ENCODE data around the gene PRKCQ. TPM values are rescaled to one million over a fixed set of nuclear protein-coding genes. Genes with fewer than 3 reads are reported as not detected.

Gene PRKCQ
- total RNA-seq, 3 donors from 2014 or later, result 0.64 to 1.8 (median 0.98) TPM

DNA sequence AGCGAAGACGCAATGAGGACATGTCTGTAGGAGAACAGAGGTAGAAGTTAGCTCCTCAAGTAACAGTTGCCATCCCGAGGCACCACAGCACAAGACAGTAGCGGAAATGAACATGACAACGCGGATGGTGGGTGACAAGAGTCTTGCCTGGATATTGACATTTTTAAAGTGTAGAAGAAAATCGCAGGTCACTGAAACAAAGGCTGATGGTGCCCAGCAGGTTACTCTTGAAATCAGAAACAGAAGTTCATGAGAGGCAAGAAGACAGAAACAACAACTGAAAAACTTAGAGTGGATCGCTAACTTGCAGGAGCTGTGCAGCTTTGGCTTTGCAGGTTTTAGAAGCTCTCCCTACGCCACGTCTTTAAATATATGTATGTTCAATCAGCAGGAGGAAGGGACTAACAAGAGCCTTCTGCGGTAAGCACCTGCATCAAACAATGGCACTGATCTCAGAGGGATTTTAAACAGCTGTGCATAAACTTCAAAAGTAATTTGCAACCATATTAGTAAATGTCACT, 1.8 kb downstream of the PRKCQ start:
- peaks cover 0 to 10% of the 10 kb centered on the region in 2 donors for H3K27me3 ChIP-seq
- no peak overlapping the region for H3K27ac ChIP-seq
- DNase-seq (ENCODE audit: low spot score in 2 of 2), result no peak
- TF ChIP-seq POLR2A (IDR thresholded peaks at IDR 0.05), result no peak
- TF ChIP-seq, protein P1, sequence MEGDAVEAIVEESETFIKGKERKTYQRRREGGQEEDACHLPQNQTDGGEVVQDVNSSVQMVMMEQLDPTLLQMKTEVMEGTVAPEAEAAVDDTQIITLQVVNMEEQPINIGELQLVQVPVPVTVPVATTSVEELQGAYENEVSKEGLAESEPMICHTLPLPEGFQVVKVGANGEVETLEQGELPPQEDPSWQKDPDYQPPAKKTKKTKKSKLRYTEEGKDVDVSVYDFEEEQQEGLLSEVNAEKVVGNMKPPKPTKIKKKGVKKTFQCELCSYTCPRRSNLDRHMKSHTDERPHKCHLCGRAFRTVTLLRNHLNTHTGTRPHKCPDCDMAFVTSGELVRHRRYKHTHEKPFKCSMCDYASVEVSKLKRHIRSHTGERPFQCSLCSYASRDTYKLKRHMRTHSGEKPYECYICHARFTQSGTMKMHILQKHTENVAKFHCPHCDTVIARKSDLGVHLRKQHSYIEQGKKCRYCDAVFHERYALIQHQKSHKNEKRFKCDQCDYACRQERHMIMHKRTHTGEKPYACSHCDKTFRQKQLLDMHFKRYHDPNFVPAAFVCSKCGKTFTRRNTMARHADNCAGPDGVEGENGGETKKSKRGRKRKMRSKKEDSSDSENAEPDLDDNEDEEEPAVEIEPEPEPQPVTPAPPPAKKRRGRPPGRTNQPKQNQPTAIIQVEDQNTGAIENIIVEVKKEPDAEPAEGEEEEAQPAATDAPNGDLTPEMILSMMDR (IDR thresholded peaks at IDR 0.05), result no peak
- no peak for TF ChIP-seq POLR2AphosphoS5 (IDR thresholded peaks at IDR 0.05)
- no peak overlapping the region for H3K4me3 ChIP-seq
- intact Hi-C loops (cut with DNase I; ENCODE audit: low total_unique reads), result no loop called here
- H3K4me1 ChIP-seq, result no peaks in the 10 kb centered on the region
- H3K36me3 ChIP-seq, result no peaks in the 10 kb centered on the region
- no peaks in the 10 kb centered on the region for H3K9me3 ChIP-seq

DNA sequence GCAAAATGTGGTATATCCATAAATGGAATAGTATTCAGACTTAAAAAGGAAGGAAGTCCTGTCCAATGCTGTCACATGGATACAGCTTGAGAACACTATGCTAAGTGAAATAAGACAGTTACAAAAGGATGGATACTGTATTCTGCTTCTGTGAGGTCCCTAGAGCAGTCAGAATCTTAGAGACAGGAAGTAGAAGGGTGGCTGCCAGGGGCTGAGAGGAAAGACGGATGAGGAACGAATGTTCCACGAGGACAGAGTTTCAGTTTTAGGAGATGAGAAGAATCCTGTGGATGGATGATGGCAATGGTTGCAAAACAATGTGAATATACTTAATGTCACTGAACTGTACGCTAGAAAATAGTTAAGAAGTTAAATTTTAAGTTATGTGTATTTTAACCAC, 3.8 kb downstream of the PRKCQ start:
- no peak for DNase-seq (ENCODE audit: low spot score in 2 of 2)
- no peaks in the 10 kb centered on the region for H3K36me3 ChIP-seq
- H3K27me3 ChIP-seq, result peaks cover 0 to 10% of the 10 kb centered on the region in 2 donors
- intact Hi-C loops (cut with DNase I; ENCODE audit: low total_unique reads), result no loop called here
- H3K4me3 ChIP-seq, result no peak overlapping the region
- no peaks in the 10 kb centered on the region for H3K4me1 ChIP-seq
- no peak overlapping the region for H3K27ac ChIP-seq
- no peaks in the 10 kb centered on the region for H3K9me3 ChIP-seq
- TF ChIP-seq POLR2AphosphoS5 (IDR thresholded peaks at IDR 0.05) (no peak), POLR2A (IDR thresholded peaks at IDR 0.05) (no peak)
- TF ChIP-seq, protein P1 (IDR thresholded peaks at IDR 0.05), result no peak

DNA sequence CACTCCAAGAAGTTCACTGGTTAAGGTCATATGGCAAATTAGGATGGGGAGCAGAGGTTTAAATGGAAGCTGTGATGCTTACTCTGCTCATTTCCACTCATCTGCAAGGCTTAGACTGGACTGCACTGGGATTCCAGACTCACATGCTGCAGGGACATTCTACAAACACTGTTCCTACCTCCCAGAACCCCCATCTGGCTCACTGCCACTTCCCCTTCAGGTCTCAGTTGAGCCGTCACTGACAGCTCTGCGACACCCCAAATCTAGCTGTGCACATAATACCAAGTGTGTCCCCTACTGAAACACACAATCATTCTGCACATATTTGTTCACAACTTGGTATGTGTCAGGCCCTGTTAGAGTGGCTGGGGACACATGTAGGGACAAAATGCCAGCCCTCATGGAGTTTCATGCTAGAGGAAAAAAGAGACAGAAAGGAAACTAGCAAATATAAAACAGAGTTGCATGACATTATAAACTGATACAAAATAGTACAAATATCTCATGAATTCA, 5.4 kb downstream of the PRKCQ start:
- Histone ChIP-seq H3K9me3 (no peaks in the 10 kb centered on the region), H3K27me3 (peaks cover 0 to 10% of the 10 kb centered on the region in 2 donors), H3K36me3 (no peaks in the 10 kb centered on the region), H3K27ac (no peak overlapping the region), H3K4me1 (no peaks in the 10 kb centered on the region), H3K4me3 (no peak overlapping the region)
- no peak for DNase-seq (ENCODE audit: low spot score in 2 of 2)
- intact Hi-C loops (cut with DNase I; ENCODE audit: low total_unique reads), result loop anchor here (5.0 kb wide), 1 partner anchor 668 kb away; no protein-coding TSS in a partner anchor
- no peak for TF ChIP-seq POLR2AphosphoS5 (IDR thresholded peaks at IDR 0.05)
- TF ChIP-seq, protein P1 (IDR thresholded peaks at IDR 0.05), result no peak
- no peak for TF ChIP-seq POLR2A (IDR thresholded peaks at IDR 0.05)

DNA sequence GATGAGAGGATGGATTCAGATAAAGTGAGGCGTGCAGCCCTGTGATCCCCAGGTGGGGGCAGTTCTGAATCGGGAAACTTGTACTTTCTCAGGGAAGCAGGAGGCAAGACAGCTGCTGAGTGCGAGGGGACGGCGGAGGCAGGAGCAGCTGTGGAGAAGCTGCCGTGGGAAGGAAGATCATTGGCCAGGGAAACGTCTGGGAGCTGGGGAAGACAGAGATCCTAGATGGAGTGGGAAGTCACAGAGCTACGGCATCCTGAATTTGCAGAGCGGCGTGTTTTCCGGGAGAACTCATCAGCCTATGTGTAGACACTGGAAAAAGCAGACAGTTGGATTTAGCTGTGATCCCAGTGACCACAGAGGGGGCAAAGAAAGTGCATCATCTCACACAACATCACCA, 9.2 kb downstream of the PRKCQ start:
- intact Hi-C loops (cut with DNase I; ENCODE audit: low total_unique reads), result loop anchor here (5.0 kb wide), 1 partner anchor 671 kb away; no protein-coding TSS in a partner anchor
- H3K36me3 ChIP-seq, result no peaks in the 10 kb centered on the region
- H3K4me1 ChIP-seq, result no peaks in the 10 kb centered on the region
- H3K9me3 ChIP-seq, result no peaks in the 10 kb centered on the region
- H3K4me3 ChIP-seq, result no peak overlapping the region
- no peaks in the 10 kb centered on the region for H3K27me3 ChIP-seq
- DNase-seq (ENCODE audit: low spot score in 2 of 2), result no peak
- TF ChIP-seq, protein P1 (IDR thresholded peaks at IDR 0.05), result no peak
- TF ChIP-seq POLR2AphosphoS5 (IDR thresholded peaks at IDR 0.05) (no peak), POLR2A (IDR thresholded peaks at IDR 0.05) (no peak)
- no peak overlapping the region for H3K27ac ChIP-seq

DNA sequence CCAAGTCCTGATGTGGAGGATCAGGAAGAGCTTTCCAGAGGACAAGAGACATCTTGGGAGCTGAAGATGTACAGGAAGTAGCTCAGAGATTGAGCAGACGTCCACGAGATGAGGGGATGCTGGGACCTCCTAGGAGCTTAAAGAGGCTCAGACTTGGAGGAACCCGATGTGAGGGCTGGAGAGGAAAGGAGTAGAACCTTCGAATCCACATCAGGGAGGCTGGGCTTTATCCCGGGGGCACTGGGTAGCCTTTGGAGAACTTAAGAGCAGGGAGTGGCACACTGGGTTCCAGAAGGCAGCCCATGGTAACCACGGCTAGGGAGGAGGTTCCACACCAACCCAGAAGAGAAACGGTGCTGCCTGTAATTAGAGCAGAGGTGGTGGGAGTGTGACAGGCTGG, 10.8 kb downstream of the PRKCQ start:
- no peak for DNase-seq (ENCODE audit: low spot score in 2 of 2)
- H3K4me3 ChIP-seq, result no peak overlapping the region
- no peaks in the 10 kb centered on the region for H3K27me3 ChIP-seq
- TF ChIP-seq, protein P1 (IDR thresholded peaks at IDR 0.05), result no peak
- TF ChIP-seq POLR2A (IDR thresholded peaks at IDR 0.05) (no peak), POLR2AphosphoS5 (IDR thresholded peaks at IDR 0.05) (no peak)
- H3K9me3 ChIP-seq, result no peaks in the 10 kb centered on the region
- H3K36me3 ChIP-seq, result no peaks in the 10 kb centered on the region
- intact Hi-C loops (cut with DNase I; ENCODE audit: low total_unique reads), result no loop called here
- no peaks in the 10 kb centered on the region for H3K4me1 ChIP-seq
- H3K27ac ChIP-seq, result no peak overlapping the region

Measured in breast epithelium (tissue), 4 donors.